Measurements from ENCODE around the gene HES7. TPM values are rescaled to one million over a fixed set of nuclear protein-coding genes. Genes with fewer than 3 reads are reported as not detected.
"Not testable (repeated sequence)": the region's sequence is repeated elsewhere in the genome, so short reads cannot be mapped to it uniquely, and the experiment has no call there.

HES7 gene
- total RNA-seq, 1 experiment from 2014 or later, result 9.4 TPM

GRCh38 chr17:8105957-8106398 is 17.9 kb downstream of the HES7 start:
- no peak for DNase-seq (ENCODE audit: extremely low read depth, low read depth)

GRCh38 chr17:8104911-8105310 is 19.0 kb downstream of the HES7 start:
- DNase-seq (ENCODE audit: extremely low read depth, low read depth), result no peak

GRCh38 chr17:8103549-8103948 is 20.4 kb downstream of the HES7 start:
- no peak for DNase-seq (ENCODE audit: extremely low read depth, low read depth)

GRCh38 chr17:8101721-8102120 is 22.2 kb downstream of the HES7 start:
- DNase-seq (ENCODE audit: extremely low read depth, low read depth), result no peak

- DNase-seq (ENCODE audit: extremely low read depth, low read depth), result no peak
Observed at GRCh38 chr17:8100763-8101162, 23.1 kb downstream of the HES7 start.

GRCh38 chr17:8100111-8100510 is 23.8 kb downstream of the HES7 start:
- no peak for DNase-seq (ENCODE audit: extremely low read depth, low read depth)

- DNase-seq (ENCODE audit: extremely low read depth, low read depth), result no peak
Observed at GRCh38 chr17:8096541-8096940, 27.4 kb downstream of the HES7 start.

- no peak for DNase-seq (ENCODE audit: extremely low read depth, low read depth)
Observed at GRCh38 chr17:8095361-8095760, 28.5 kb downstream of the HES7 start.

- no peak for DNase-seq (ENCODE audit: extremely low read depth, low read depth)
Observed at GRCh38 chr17:8091033-8091687, 32.7 kb downstream of the HES7 start.

GRCh38 chr17:8089728-8090127 is 34.2 kb downstream of the HES7 start:
- no peak for DNase-seq (ENCODE audit: extremely low read depth, low read depth)

- DNase-seq (ENCODE audit: extremely low read depth, low read depth), result no peak
Observed at GRCh38 chr17:8087952-8088230, 36.0 kb downstream of the HES7 start.

GRCh38 chr17:8087075-8087951 is 36.6 kb downstream of the HES7 start, which contains the start of gene ALOX12B:
Gene ALOX12B (minus strand): TSS chr17:8087716. CDS start chr17:8087442, 274 bp downstream.
- DNase-seq (ENCODE audit: extremely low read depth, low read depth), result no peak

GRCh38 chr17:8084250-8084649 is 39.7 kb downstream of the HES7 start:
- no peak for DNase-seq (ENCODE audit: extremely low read depth, low read depth)

GRCh38 chr17:8082292-8082691 is 41.6 kb downstream of the HES7 start:
- no peak for DNase-seq (ENCODE audit: extremely low read depth, low read depth)

- DNase-seq (ENCODE audit: extremely low read depth, low read depth), result no peak
Observed at GRCh38 chr17:8081876-8082275, 42.0 kb downstream of the HES7 start.

- no peak for DNase-seq (ENCODE audit: extremely low read depth, low read depth)
Observed at GRCh38 chr17:8080799-8081219, 43.1 kb downstream of the HES7 start.

- no peak for DNase-seq (ENCODE audit: extremely low read depth, low read depth)
Observed at GRCh38 chr17:8080208-8080798, 43.6 kb downstream of the HES7 start.

GRCh38 chr17:8079291-8080207 is 44.4 kb downstream of the HES7 start:
- peak; percentile 65 for DNase-seq (ENCODE audit: extremely low read depth, low read depth)

GRCh38 chr17:8077939-8078338 is 46.0 kb downstream of the HES7 start:
- DNase-seq (ENCODE audit: extremely low read depth, low read depth), result not testable (repeated sequence)

- DNase-seq (ENCODE audit: extremely low read depth, low read depth), result no peak
Observed at GRCh38 chr17:8076502-8077266, 47.2 kb downstream of the HES7 start.

Measured in NCI-H460 (cell line).